Mesendoderm (in vitro differentiated cells): ENCODE data around the gene AP4B1.

ENCODE experiments used
- DNase-seq: peaks from one replicate; pipeline ENCODE4 v3.0.0; 2013
- H2AK5ac ChIP-seq: 2 replicates; pipeline ENCODE4 v1.6.1; 2013; ENCODE audit warnings: low read length, inconsistent platforms
- H2BK120ac ChIP-seq: 2 replicates; pipeline ENCODE4 v1.6.1; 2013; ENCODE audit warnings: low read depth, mild to moderate bottlenecking, low read length, moderate library complexity, mixed read lengths
- H2BK15ac ChIP-seq: replicated peaks from 2 replicates; pipeline ENCODE4 v1.6.1; 2013; ENCODE audit warnings: low read depth, mild to moderate bottlenecking, moderate library complexity
- H2BK5ac ChIP-seq: 2 replicates; pipeline ENCODE4 v1.6.1; 2013; ENCODE audit warnings: low read length, inconsistent platforms
- H3K18ac ChIP-seq: 2 replicates; pipeline ENCODE4 v1.6.1; 2013; ENCODE audit warnings: mild to moderate bottlenecking, low read length, mixed read lengths
- H3K23ac ChIP-seq: one replicate; pipeline ENCODE4 v1.6.1; 2013; ENCODE audit warnings: low read length
- H3K27ac ChIP-seq: 2 replicates; pipeline ENCODE4 v1.5.1; 2013; ENCODE audit warnings: low read depth, mild to moderate bottlenecking, inconsistent platforms, low read length, moderate library complexity
- H3K27me3 ChIP-seq: 2 replicates; pipeline ENCODE4 v1.6.1; 2013; ENCODE audit warnings: low read length, control low read depth, mild to moderate bottlenecking, inconsistent platforms; ENCODE audit not compliant: insufficient read depth, poor library complexity
- H3K36me3 ChIP-seq: 2 replicates; pipeline ENCODE4 v1.6.1; 2013; ENCODE audit warnings: low read length, inconsistent platforms; ENCODE audit not compliant: control insufficient read depth, insufficient read depth
- H3K4ac ChIP-seq: one replicate; pipeline ENCODE4 v1.6.1; 2013; ENCODE audit warnings: low read depth, mild to moderate bottlenecking, low read length, moderate library complexity
- H3K4me1 ChIP-seq: 2 replicates; pipeline ENCODE4 v1.6.1; 2013; ENCODE audit warnings: low read depth, low read length, inconsistent platforms; ENCODE audit not compliant: control insufficient read depth
- H3K4me2 ChIP-seq: 2 replicates; pipeline ENCODE4 v1.6.1; 2013; ENCODE audit warnings: low read length
- H3K4me3 ChIP-seq: 2 replicates; pipeline ENCODE4 v1.5.1; 2013; ENCODE audit warnings: mild to moderate bottlenecking, low read length
- H3K56ac ChIP-seq: one replicate; pipeline ENCODE4 v1.6.1; 2013; ENCODE audit warnings: low read length
- H3K79me1 ChIP-seq: 2 replicates; pipeline ENCODE4 v1.6.1; 2013; ENCODE audit warnings: low read length, inconsistent platforms
- H3K79me2 ChIP-seq: 2 replicates; pipeline ENCODE4 v1.6.1; 2013; ENCODE audit warnings: mild to moderate bottlenecking, low read length; ENCODE audit not compliant: control insufficient read depth, insufficient read depth
- H3K9ac ChIP-seq: 2 replicates; pipeline ENCODE4 v1.6.1; 2013; ENCODE audit warnings: low read length, inconsistent platforms
- H4K5ac ChIP-seq: one replicate; pipeline ENCODE4 v1.6.1; 2013; ENCODE audit warnings: low read length
- H4K8ac ChIP-seq: one replicate; pipeline ENCODE4 v1.6.1; 2013; ENCODE audit warnings: low read depth, mild to moderate bottlenecking, control low read depth, low read length, moderate library complexity
- WGBS: extraction: QIAGEN DNeasy Blood & Tissue Kit; methylation state at CpG from one replicate; pipeline ENCODE4 v1.1.7; 2013; ENCODE audit warnings: low lambda C conversion rate, missing lambda C conversion rate; ENCODE audit not compliant: insufficient coverage; ENCODE audit errors: extremely low coverage; 5-methylcytosine and 5-hydroxymethylcytosine counted together

Gene AP4B1

DNA sequence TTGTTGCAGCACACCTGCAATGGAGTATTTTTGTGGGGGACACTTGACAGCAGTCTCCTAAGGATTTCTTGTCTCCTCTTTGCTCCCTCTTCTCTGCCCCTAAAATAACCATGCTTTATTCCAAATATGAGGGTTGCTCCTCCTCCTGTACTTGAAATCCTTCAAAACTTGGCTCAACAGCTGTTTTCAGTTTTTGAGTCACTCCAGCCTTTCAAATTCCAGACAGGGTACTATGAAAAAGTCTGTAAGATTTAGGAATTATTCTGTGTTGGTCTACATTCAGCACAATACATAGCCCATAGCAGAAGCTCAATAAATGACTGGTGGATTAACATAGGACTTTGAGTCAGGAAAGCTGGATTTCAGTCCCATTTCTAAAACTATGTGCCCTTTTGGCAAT lies 5.5 kb downstream of the AP4B1 start:
- H3K27me3 ChIP-seq: no peaks in the 10 kb centered on the region
- H3K79me2 ChIP-seq: peaks cover 2% of the 10 kb centered on the region
- H3K27ac ChIP-seq: no peak overlapping the region
- peaks cover 3% of the 10 kb centered on the region for H3K79me1 ChIP-seq
- H4K8ac ChIP-seq: no peak overlapping the region
- H3K4ac ChIP-seq: no peak overlapping the region
- H3K18ac ChIP-seq: no peak overlapping the region
- no peak overlapping the region for H3K4me3 ChIP-seq
- no peak overlapping the region for H3K56ac ChIP-seq
- no peak overlapping the region for H3K23ac ChIP-seq
- no peaks in the 10 kb centered on the region for H3K36me3 ChIP-seq
- no peak overlapping the region for H2AK5ac ChIP-seq
- H2BK5ac ChIP-seq: no peak overlapping the region
- no peak for DNase-seq
- H4K5ac ChIP-seq: no peak overlapping the region
- H3K4me1 ChIP-seq: peaks cover 2% of the 10 kb centered on the region
- no peak overlapping the region for H3K9ac ChIP-seq
- H3K4me2 ChIP-seq: no peak overlapping the region
- H2BK15ac ChIP-seq: no peak overlapping the region
- H2BK120ac ChIP-seq: no peak overlapping the region

DNA sequence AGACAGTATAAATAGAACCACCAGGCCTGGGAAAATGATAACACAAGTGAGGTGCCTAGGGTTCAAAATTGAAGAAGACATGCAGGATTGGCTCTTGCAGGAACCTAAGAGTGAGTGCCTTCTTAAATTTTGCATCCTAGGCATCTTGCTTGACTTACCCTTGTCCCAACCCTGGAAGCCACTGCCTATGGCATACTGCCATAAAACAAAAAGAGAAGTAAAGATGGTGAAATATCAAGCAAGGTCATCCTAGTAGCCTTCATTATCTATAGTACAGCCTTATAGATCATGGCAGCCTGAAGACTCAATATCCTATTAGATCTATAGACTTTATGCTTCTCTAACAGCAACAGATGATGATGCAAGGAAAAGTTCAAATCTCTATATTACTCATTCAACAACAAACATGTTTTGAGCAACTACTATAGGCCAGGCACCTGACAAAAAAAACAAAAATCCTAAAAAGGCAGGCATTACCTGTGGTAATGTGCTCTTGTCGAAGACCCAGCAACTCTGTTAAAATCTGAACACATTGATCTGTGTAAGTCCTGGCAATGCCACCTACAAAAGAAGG lies 6.3 kb downstream of the AP4B1 start:
- H3K79me2 ChIP-seq: no peaks in the 10 kb centered on the region
- no peak for DNase-seq
- no peak overlapping the region for H3K9ac ChIP-seq
- H3K4me1 ChIP-seq: no peaks in the 10 kb centered on the region
- H3K27me3 ChIP-seq: no peaks in the 10 kb centered on the region
- no peaks in the 10 kb centered on the region for H3K79me1 ChIP-seq
- H3K4ac ChIP-seq: no peak overlapping the region
- no peak overlapping the region for H3K27ac ChIP-seq
- H3K56ac ChIP-seq: no peak overlapping the region
- no peak overlapping the region for H4K5ac ChIP-seq
- WGBS: no CpG with 5 or more reads among the region's 1 CpG
- no peak overlapping the region for H2BK120ac ChIP-seq
- no peak overlapping the region for H2AK5ac ChIP-seq
- no peak overlapping the region for H2BK5ac ChIP-seq
- no peak overlapping the region for H3K4me3 ChIP-seq
- H3K36me3 ChIP-seq: no peaks in the 10 kb centered on the region
- H3K18ac ChIP-seq: no peak overlapping the region
- no peak overlapping the region for H4K8ac ChIP-seq
- H3K4me2 ChIP-seq: no peak overlapping the region
- H3K23ac ChIP-seq: no peak overlapping the region
- no peak overlapping the region for H2BK15ac ChIP-seq

DNA sequence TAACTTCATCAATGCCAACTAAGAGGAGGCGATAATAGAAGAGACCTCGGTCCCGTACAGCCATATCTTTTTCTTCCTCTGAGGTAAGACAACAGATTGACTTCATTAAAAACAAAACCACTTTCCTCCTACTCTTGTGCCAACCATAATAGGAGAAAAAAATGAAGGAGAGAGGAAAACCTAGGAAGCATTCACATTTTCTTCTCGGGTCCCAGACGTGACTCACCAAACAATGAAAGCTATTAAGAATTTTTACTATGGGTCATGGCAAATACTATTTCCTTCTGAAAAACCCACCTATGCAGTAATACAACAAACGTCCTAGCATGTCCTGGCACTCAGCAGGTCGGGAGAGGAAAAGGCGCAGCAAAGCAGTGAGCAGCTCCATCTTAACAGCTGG lies 8.6 kb downstream of the AP4B1 start:
- Histone ChIP-seq H3K4me3 (no peak overlapping the region), H3K27me3 (no peaks in the 10 kb centered on the region), H3K79me2 (no peaks in the 10 kb centered on the region), H2BK15ac (no peak overlapping the region), H2BK120ac (no peak overlapping the region), H3K4me2 (no peak overlapping the region), H3K56ac (no peak overlapping the region), H2AK5ac (no peak overlapping the region), H3K27ac (no peak overlapping the region), H3K79me1 (no peaks in the 10 kb centered on the region), H4K8ac (no peak overlapping the region), H3K9ac (no peak overlapping the region), H3K23ac (no peak overlapping the region), H4K5ac (no peak overlapping the region), H2BK5ac (no peak overlapping the region), H3K36me3 (no peaks in the 10 kb centered on the region), H3K4ac (no peak overlapping the region), H3K18ac (no peak overlapping the region), H3K4me1 (no peaks in the 10 kb centered on the region)
- no CpG with 5 or more reads among the region's 8 CpGs for WGBS
- DNase-seq: no peak

DNA sequence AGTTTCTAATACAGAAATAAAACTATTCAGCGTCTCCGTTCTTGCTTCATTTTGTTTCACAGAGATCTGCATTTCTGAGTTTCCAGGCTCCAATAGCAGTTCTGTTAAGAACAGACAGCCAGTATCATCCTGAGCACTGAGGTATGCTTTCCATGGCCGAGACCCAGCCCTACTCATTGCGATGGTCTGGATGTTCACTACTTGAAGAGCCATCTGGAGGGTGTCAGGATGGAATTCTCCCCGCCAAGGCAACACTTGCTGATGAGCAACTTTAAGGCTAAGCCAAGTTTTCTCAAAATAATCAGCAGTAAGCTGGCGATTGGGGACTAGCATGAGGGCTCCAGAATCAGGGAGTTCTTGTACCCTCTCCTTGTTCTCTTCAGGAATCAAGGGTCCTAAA lies 9.5 kb downstream of the AP4B1 start:
- Histone ChIP-seq H3K36me3 (no peaks in the 10 kb centered on the region), H3K9ac (no peak overlapping the region), H2AK5ac (no peak overlapping the region), H2BK120ac (no peak overlapping the region), H4K8ac (no peak overlapping the region), H3K79me1 (no peaks in the 10 kb centered on the region), H3K4me2 (no peak overlapping the region), H2BK15ac (no peak overlapping the region), H3K27me3 (no peaks in the 10 kb centered on the region), H2BK5ac (no peak overlapping the region), H3K4me3 (no peak overlapping the region), H3K56ac (no peak overlapping the region), H3K4ac (no peak overlapping the region), H3K23ac (no peak overlapping the region), H4K5ac (no peak overlapping the region), H3K79me2 (no peaks in the 10 kb centered on the region), H3K4me1 (no peaks in the 10 kb centered on the region), H3K18ac (no peak overlapping the region), H3K27ac (no peak overlapping the region)
- no CpG with 5 or more reads among the region's 6 CpGs for WGBS
- DNase-seq: no peak

DNA sequence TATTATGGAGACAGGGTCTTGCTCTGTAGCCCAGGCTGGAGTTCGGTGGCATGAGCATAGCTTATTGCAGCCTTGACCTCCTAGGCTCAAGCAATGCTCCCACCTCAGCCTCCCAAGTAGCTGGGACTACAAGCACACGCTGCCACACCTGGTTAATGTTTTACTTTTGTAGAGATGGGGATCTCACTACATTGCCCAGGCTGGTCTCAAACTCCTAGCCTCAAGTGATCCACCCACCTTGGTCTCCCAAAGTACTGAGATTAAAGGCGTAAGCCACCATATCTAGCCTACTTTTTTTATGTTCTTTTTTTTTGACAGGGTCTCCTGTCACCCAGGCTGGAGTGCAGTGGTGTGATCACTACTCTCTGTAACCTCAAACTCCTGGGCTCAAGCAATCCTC lies 11.3 kb downstream of the AP4B1 start:
- no CpG with 5 or more reads among the region's 3 CpGs for WGBS
- H3K36me3 ChIP-seq: no peaks in the 10 kb centered on the region
- H4K8ac ChIP-seq: no peak overlapping the region
- no peak overlapping the region for H4K5ac ChIP-seq
- no peak overlapping the region for H3K4me3 ChIP-seq
- H3K56ac ChIP-seq: no peak overlapping the region
- H3K23ac ChIP-seq: no peak overlapping the region
- no peak overlapping the region for H3K4ac ChIP-seq
- H3K18ac ChIP-seq: no peak overlapping the region
- no peak overlapping the region for H2BK120ac ChIP-seq
- H2BK15ac ChIP-seq: no peak overlapping the region
- H3K27me3 ChIP-seq: no peaks in the 10 kb centered on the region
- H3K79me2 ChIP-seq: no peaks in the 10 kb centered on the region
- H3K4me1 ChIP-seq: no peaks in the 10 kb centered on the region
- H3K4me2 ChIP-seq: no peak overlapping the region
- no peak overlapping the region for H3K9ac ChIP-seq
- DNase-seq: no peak
- H3K79me1 ChIP-seq: no peaks in the 10 kb centered on the region
- no peak overlapping the region for H2AK5ac ChIP-seq
- no peak overlapping the region for H3K27ac ChIP-seq
- no peak overlapping the region for H2BK5ac ChIP-seq

DNA sequence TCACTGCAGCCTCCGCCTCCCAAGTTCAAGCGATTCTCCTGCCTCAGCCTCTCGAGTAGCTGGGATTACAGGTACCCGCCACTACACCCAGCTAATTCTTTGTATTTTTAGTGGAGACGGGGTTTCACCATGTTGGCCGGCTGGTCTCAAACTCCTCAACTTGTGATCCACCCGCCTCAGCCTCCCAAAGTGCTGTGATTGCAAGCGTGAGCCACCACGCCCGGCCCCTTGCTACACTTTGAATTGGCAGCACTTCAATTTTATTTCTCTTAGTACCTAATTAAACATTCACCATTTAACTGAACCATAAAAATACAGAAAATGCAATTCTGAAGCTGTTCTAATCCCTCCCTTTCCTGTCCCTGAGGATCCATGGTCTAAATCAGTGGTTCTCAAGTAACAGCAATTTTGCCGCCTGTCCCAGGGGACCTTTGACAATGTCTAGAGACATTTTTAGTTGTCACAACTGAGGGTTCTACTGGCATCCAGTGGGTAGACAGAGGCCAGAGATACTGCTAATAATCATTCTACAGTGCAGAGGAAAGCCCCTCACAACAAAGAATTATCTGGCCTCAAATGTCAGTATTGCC lies 12.9 kb downstream of the AP4B1 start:
- Histone ChIP-seq H3K18ac (no peak overlapping the region), H3K4me3 (no peak overlapping the region), H3K56ac (no peak overlapping the region), H2BK5ac (no peak overlapping the region), H3K23ac (no peak overlapping the region), H4K5ac (no peak overlapping the region), H2BK120ac (no peak overlapping the region), H3K79me2 (no peaks in the 10 kb centered on the region), H3K36me3 (no peaks in the 10 kb centered on the region), H4K8ac (no peak overlapping the region), H2AK5ac (no peak overlapping the region), H2BK15ac (no peak overlapping the region), H3K4me2 (no peak overlapping the region), H3K4ac (no peak overlapping the region), H3K27ac (no peak overlapping the region), H3K9ac (no peak overlapping the region), H3K4me1 (no peaks in the 10 kb centered on the region), H3K79me1 (no peaks in the 10 kb centered on the region), H3K27me3 (no peaks in the 10 kb centered on the region)
- no CpG with 5 or more reads among the region's 11 CpGs for WGBS
- no peak for DNase-seq
